Neural progenitor cell (in vitro differentiated cells): ENCODE results near the gene SUGCT. TPM values are rescaled to one million over a fixed set of nuclear protein-coding genes. Genes with fewer than 3 reads are reported as not detected.

ENCODE experiments used
- DNase-seq: peaks from one replicate; pipeline ENCODE4 v3.0.0-alpha.2; 2016; ENCODE audit warnings: low spot score
- H2AFZ ChIP-seq: fragments of 200-600 bp; sonication (generic); replicated peaks from 2 replicates; pipeline ENCODE4 v1.6.1; 2016; ENCODE audit warnings: antibody characterized with exemption
- H3F3A ChIP-seq: fragments of 200-600 bp; sonication (generic); 2 replicates; pipeline ENCODE4 v1.6.1; 2016; ENCODE audit warnings: antibody characterized with exemption, low read depth
- H3K27ac ChIP-seq: fragments of 200-600 bp; sonication (generic); 2 replicates; pipeline ENCODE4 v1.5.1; 2016; ENCODE audit warnings: mild to moderate bottlenecking
- H3K27me3 ChIP-seq: fragments of 200-600 bp; sonication (generic); 2 replicates; pipeline ENCODE4 v1.6.1; 2016; ENCODE audit warnings: mild to moderate bottlenecking, moderate library complexity
- H3K36me3 ChIP-seq: fragments of 200-600 bp; sonication (generic); 2 replicates; pipeline ENCODE4 v1.5.1; 2016
- H3K4me1 ChIP-seq: fragments of 200-600 bp; sonication (generic); 2 replicates; pipeline ENCODE4 v1.6.1; 2016; ENCODE audit warnings: mixed run types
- H3K4me2 ChIP-seq: fragments of 200-600 bp; sonication (generic); 2 replicates; pipeline ENCODE4 v1.6.1; 2016
- H3K4me3 ChIP-seq: fragments of 200-600 bp; sonication (generic); 2 replicates; pipeline ENCODE4 v1.5.1; 2016
- H3K79me2 ChIP-seq: fragments of 200-600 bp; sonication (generic); 2 replicates; pipeline ENCODE4 v1.6.1; 2016; ENCODE audit warnings: low read depth
- H3K9ac ChIP-seq: fragments of 200-600 bp; sonication (generic); 2 replicates; pipeline ENCODE4 v1.6.1; 2016
- H3K9me3 ChIP-seq: fragments of 200-600 bp; sonication (generic); 2 replicates; pipeline ENCODE4 v1.5.1; 2016; ENCODE audit warnings: low read depth
- H4K20me1 ChIP-seq: fragments of 200-600 bp; sonication (generic); 2 replicates; pipeline ENCODE4 v1.6.1; 2016; ENCODE audit warnings: low read depth
- H3K27ac Mint-ChIP-seq: 3 replicates; pipeline ENCODE4 v1.8.0; 2021; ENCODE audit warnings: mixed read lengths
- H3K27me3 Mint-ChIP-seq: 2 replicates; pipeline ENCODE4 v1.8.0; 2022; ENCODE audit warnings: low read depth, mild to moderate bottlenecking, inconsistent platforms, moderate library complexity, mixed read lengths; ENCODE audit not compliant: insufficient read depth
- H3K36me3 Mint-ChIP-seq: 3 replicates; pipeline ENCODE4 v1.8.0; 2021; ENCODE audit warnings: mixed read lengths
- H3K4me1 Mint-ChIP-seq: 3 replicates; pipeline ENCODE4 v1.8.0; 2021; ENCODE audit warnings: mixed read lengths
- H3K4me3 Mint-ChIP-seq: 3 replicates; pipeline ENCODE4 v1.8.0; 2021; ENCODE audit warnings: mild to moderate bottlenecking, moderate library complexity, mixed read lengths
- H3K9me3 Mint-ChIP-seq: 3 replicates; pipeline ENCODE4 v1.8.0; 2020; ENCODE audit warnings: mixed read lengths
- CTCF ChIP-seq: fragments of 200-600 bp; sonication (generic); IDR thresholded peaks from 2 replicates; pipeline ENCODE4 v1.5.1; 2017; ENCODE audit warnings: antibody characterized with exemption, mild to moderate bottlenecking
- EZH2 ChIP-seq: fragments of 200-600 bp; sonication (generic); IDR thresholded peaks from 2 replicates; pipeline ENCODE4 v1.6.1; 2017; ENCODE audit warnings: antibody characterized with exemption, mild to moderate bottlenecking, moderate library complexity
- EZH2phosphoT487 ChIP-seq: fragments of 200-600 bp; sonication (generic); IDR thresholded peaks from 2 replicates; pipeline ENCODE4 v1.6.1; 2017; ENCODE audit warnings: antibody characterized with exemption
- total RNA-seq: library from RNA; depleted of rRNA; stranded (reverse); fragments of >200 nt; gene quantifications from 2 replicates; pipeline ENCODE4 v1.2.3, GENCODE V29; 2015; ENCODE audit warnings: low replicate concordance

The SUGCT gene
- total RNA-seq, 1 donor from 2014 or later: 10.1 TPM

- Histone ChIP-seq H3K4me1 (peaks cover 5% of the 10 kb centered on the region), H3K9ac (no peak overlapping the region), H3K36me3 (no peaks in the 10 kb centered on the region), H4K20me1 (no peaks in the 10 kb centered on the region), H3K4me2 (no peak overlapping the region), H3K4me3 (no peak overlapping the region), H3F3A (no peaks in the 10 kb centered on the region), H3K27me3 (no peaks in the 10 kb centered on the region), H3K79me2 (no peaks in the 10 kb centered on the region), H3K27ac (no peak overlapping the region), H2AFZ (no peak overlapping the region), H3K9me3 (no peaks in the 10 kb centered on the region)
- Mint-ChIP-seq H3K4me1 (no peaks in the 10 kb centered on the region), H3K9me3 (no peaks in the 10 kb centered on the region), H3K27ac (no peak overlapping the region), H3K36me3 (no peaks in the 10 kb centered on the region), H3K27me3 (no peaks in the 10 kb centered on the region), H3K4me3 (no peak overlapping the region)
- TF ChIP-seq EZH2phosphoT487 (no peak), EZH2 (no peak), CTCF (no peak)
- DNase-seq: no peak
Observed at GRCh38 chr7:40305229-40305628, 170.4 kb downstream of the SUGCT start.

GRCh38 chr7:40306025-40306424 lies 171.2 kb downstream of the SUGCT start:
- Mint-ChIP-seq H3K27me3 (no peaks in the 10 kb centered on the region), H3K4me1 (no peaks in the 10 kb centered on the region), H3K27ac (no peak overlapping the region), H3K4me3 (no peak overlapping the region), H3K36me3 (no peaks in the 10 kb centered on the region), H3K9me3 (no peaks in the 10 kb centered on the region)
- Histone ChIP-seq H3K36me3 (no peaks in the 10 kb centered on the region), H3K4me2 (no peak overlapping the region), H3K4me3 (no peak overlapping the region), H4K20me1 (no peaks in the 10 kb centered on the region), H3K4me1 (peaks cover 5% of the 10 kb centered on the region), H3K79me2 (no peaks in the 10 kb centered on the region), H3K9me3 (no peaks in the 10 kb centered on the region), H3K27me3 (no peaks in the 10 kb centered on the region), H3F3A (no peaks in the 10 kb centered on the region), H3K9ac (no peak overlapping the region), H2AFZ (no peak overlapping the region), H3K27ac (no peak overlapping the region)
- no peak for DNase-seq
- no peak for TF ChIP-seq CTCF
- TF ChIP-seq EZH2phosphoT487: no peak
- TF ChIP-seq EZH2: no peak

- H3K9ac ChIP-seq: no peak overlapping the region
- H3K27ac ChIP-seq: no peak overlapping the region
- H3K4me3 Mint-ChIP-seq: no peak overlapping the region
- no peak for TF ChIP-seq CTCF
- TF ChIP-seq EZH2phosphoT487: no peak
- no peak for TF ChIP-seq EZH2
- no peaks in the 10 kb centered on the region for H4K20me1 ChIP-seq
- no peaks in the 10 kb centered on the region for H3K27me3 ChIP-seq
- no peak overlapping the region for H2AFZ ChIP-seq
- no peaks in the 10 kb centered on the region for H3K9me3 Mint-ChIP-seq
- no peaks in the 10 kb centered on the region for H3K27me3 Mint-ChIP-seq
- DNase-seq: no peak
- H3K4me1 Mint-ChIP-seq: no peaks in the 10 kb centered on the region
- H3K4me2 ChIP-seq: no peak overlapping the region
- H3K36me3 ChIP-seq: no peaks in the 10 kb centered on the region
- no peaks in the 10 kb centered on the region for H3K79me2 ChIP-seq
- H3K9me3 ChIP-seq: no peaks in the 10 kb centered on the region
- no peak overlapping the region for H3K4me3 ChIP-seq
- no peak overlapping the region for H3K27ac Mint-ChIP-seq
- H3F3A ChIP-seq: no peaks in the 10 kb centered on the region
- no peaks in the 10 kb centered on the region for H3K36me3 Mint-ChIP-seq
- H3K4me1 ChIP-seq: peaks cover 5% of the 10 kb centered on the region
Observed at GRCh38 chr7:40306596-40306995, 171.8 kb downstream of the SUGCT start.

GRCh38 chr7:40310258-40310657 lies 175.5 kb downstream of the SUGCT start:
- H3K27ac ChIP-seq: no peak overlapping the region
- no peaks in the 10 kb centered on the region for H3K27me3 ChIP-seq
- no peaks in the 10 kb centered on the region for H3K36me3 ChIP-seq
- no peaks in the 10 kb centered on the region for H3K79me2 ChIP-seq
- H3K4me1 ChIP-seq: peaks cover under 1% of the 10 kb centered on the region
- Mint-ChIP-seq H3K9me3 (no peaks in the 10 kb centered on the region), H3K27ac (no peak overlapping the region), H3K27me3 (peaks cover 2% of the 10 kb centered on the region), H3K36me3 (no peaks in the 10 kb centered on the region), H3K4me3 (no peak overlapping the region), H3K4me1 (no peaks in the 10 kb centered on the region)
- H3K4me2 ChIP-seq: no peak overlapping the region
- no peaks in the 10 kb centered on the region for H3K9me3 ChIP-seq
- no peak for DNase-seq
- no peak overlapping the region for H3K4me3 ChIP-seq
- H3F3A ChIP-seq: no peaks in the 10 kb centered on the region
- no peak overlapping the region for H3K9ac ChIP-seq
- H2AFZ ChIP-seq: no peak overlapping the region
- TF ChIP-seq CTCF: no peak
- H4K20me1 ChIP-seq: no peaks in the 10 kb centered on the region
